Endothelial cell of umbilical vein (primary cell): ENCODE results near the gene FSTL4. TPM values are rescaled to one million over a fixed set of nuclear protein-coding genes. Genes with fewer than 3 reads are reported as not detected.

Experiments used
- BruUV-seq: library from RNA; stranded (reverse); fragments of 400-500 nt; replicated peaks from 2 replicates; lab custom pipeline; 2021; lab: Mats Ljungman, UMichigan
- CTCF ChIA-PET: fragments of 300-600, 350-600 bp; sonication (Branson Sonifier 250); formaldehyde crosslinking; loops from one replicate; lab custom pipeline; 2021; ENCODE audit warnings: antibody characterized with exemption, inconsistent platforms; lab: Charles Lee
- POLR2A ChIA-PET: fragments of 300-600, 350-600 bp; sonication (Branson Sonifier 250); formaldehyde crosslinking; loops from one replicate; lab custom pipeline; 2021; ENCODE audit warnings: antibody characterized with exemption, inconsistent platforms; lab: Charles Lee
- DNase-seq: peaks from one replicate; pipeline ENCODE4 v3.0.0-alpha.2; 2011; ENCODE audit warnings: low read depth, low spot score
- FAIRE-seq: peaks from 2 replicates; lab custom pipeline; 2011; peaks lifted over from hg19 to GRCh38; lab: Jason Lieb, UNC
- H2AFZ ChIP-seq: 2 replicates; pipeline ENCODE4 v1.6.0; 2012; ENCODE audit warnings: low read depth, low read length, control low read depth, inconsistent platforms
- H3K27ac ChIP-seq: 2 replicates; pipeline ENCODE4 v1.5.1; 2011; ENCODE audit warnings: low read depth, mild to moderate bottlenecking, control low read depth, low read length, moderate library complexity; ENCODE audit not compliant: insufficient read depth
- H3K27me3 ChIP-seq, 2 experiments: 2 replicates each; pipeline versions ENCODE4 v1.6.0 to v1.6.1; 2011; ENCODE audit warnings: low read length in 2 of 2, mixed read lengths in 1 of 2; ENCODE audit not compliant: control insufficient read depth in 2 of 2, insufficient read depth in 2 of 2
- H3K36me3 ChIP-seq, 2 experiments: 2 replicates in 1 of 2; 3 replicates in 1 of 2; pipeline ENCODE4 v1.5.1; 2011; ENCODE audit warnings: low read length in 2 of 2, mild to moderate bottlenecking in 1 of 2, moderate library complexity in 1 of 2; ENCODE audit not compliant: control insufficient read depth in 2 of 2, insufficient read depth in 2 of 2; ENCODE audit errors: extremely low read depth in 1 of 2
- H3K4me1 ChIP-seq: 3 replicates; pipeline ENCODE4 v1.5.1; 2011; ENCODE audit warnings: mild to moderate bottlenecking, low read length; ENCODE audit not compliant: control insufficient read depth, insufficient read depth; ENCODE audit errors: extremely low read depth
- H3K4me2 ChIP-seq: 2 replicates; pipeline ENCODE4 v1.6.1; 2011; ENCODE audit warnings: low read length, control low read depth, mixed read lengths; ENCODE audit not compliant: insufficient read depth
- H3K4me3 ChIP-seq, 3 experiments: fragments of 200-600 bp in 1 of 3; sonication (generic), shearing (Covaris generic) in 1 of 3; replicated peaks in 1 of 3; 2 replicates each; pipeline ENCODE4 v1.5.1; 2011 to 2016; ENCODE audit warnings: control low read depth in 3 of 3, low read length in 3 of 3, mild to moderate bottlenecking in 2 of 3, inconsistent platforms in 1 of 3, low read depth in 1 of 3, moderate library complexity in 1 of 3; ENCODE audit not compliant: insufficient read depth in 1 of 3
- H3K79me2 ChIP-seq: 2 replicates; pipeline ENCODE4 v1.6.0; 2012; ENCODE audit warnings: low read length, inconsistent platforms; ENCODE audit not compliant: control insufficient read depth, insufficient read depth
- H3K9ac ChIP-seq: replicated peaks from 2 replicates; pipeline ENCODE3; 2011; ENCODE audit warnings: low read length, control low read depth; ENCODE audit not compliant: insufficient read depth; ENCODE audit errors: extremely low read depth
- H3K9me1 ChIP-seq: replicated peaks from 3 replicates; pipeline ENCODE4 v1.6.0; 2011; ENCODE audit warnings: mild to moderate bottlenecking, low read length; ENCODE audit not compliant: control insufficient read depth, insufficient read depth; ENCODE audit errors: extremely low read depth
- H3K9me3 ChIP-seq: replicated peaks from 2 replicates; pipeline ENCODE4 v1.5.1; 2012; ENCODE audit warnings: low read length, inconsistent platforms; ENCODE audit not compliant: control insufficient read depth, insufficient read depth
- H4K20me1 ChIP-seq: replicated peaks from 2 replicates; pipeline ENCODE3; 2011; ENCODE audit warnings: mild to moderate bottlenecking, low read length; ENCODE audit not compliant: control insufficient read depth, insufficient read depth; ENCODE audit errors: extremely low read depth
- EZH2 ChIP-seq: IDR thresholded peaks from 2 replicates; pipeline ENCODE4 v1.6.1; 2012; ENCODE audit warnings: borderline replicate concordance, low read depth, mild to moderate bottlenecking, moderate library complexity, low read length, inconsistent platforms; ENCODE audit not compliant: severe bottlenecking
- FOS ChIP-seq: IDR thresholded peaks from 2 replicates; pipeline ENCODE4 v1.6.1; 2011; ENCODE audit warnings: mild to moderate bottlenecking, low read length, moderate library complexity, borderline replicate concordance; ENCODE audit not compliant: insufficient read depth
- GATA2 ChIP-seq: IDR thresholded peaks from 2 replicates; pipeline ENCODE4 v1.7.0; 2011; ENCODE audit warnings: low read depth, mild to moderate bottlenecking, moderate library complexity, mixed read lengths, low read length; ENCODE audit not compliant: insufficient read length, insufficient read depth
- JUN ChIP-seq: IDR thresholded peaks from 2 replicates; pipeline ENCODE4 v1.6.1; 2011; ENCODE audit warnings: borderline replicate concordance, low read depth; ENCODE audit not compliant: insufficient read length, insufficient read depth
- MYC ChIP-seq: IDR thresholded peaks from one replicate; pipeline ENCODE4 v1.6.1; 2011; ENCODE audit warnings: mild to moderate bottlenecking, low read depth, low read length
- POLR2A ChIP-seq: IDR thresholded peaks from 2 replicates; pipeline ENCODE4 v1.6.1; 2012; ENCODE audit warnings: low read depth, mild to moderate bottlenecking, control low read depth, low read length
- POLR2AphosphoS5 ChIP-seq: IDR thresholded peaks from 2 replicates; pipeline ENCODE4 v1.6.1; 2012; ENCODE audit warnings: low read depth, mild to moderate bottlenecking, control low read depth, low read length, moderate library complexity; ENCODE audit not compliant: insufficient read depth
- dilution Hi-C: fragments of 300-500 bp; cut with MboI; formaldehyde crosslinking; loops from one replicate; pipeline ENCODE4 v1.15.0; 2019; ENCODE audit warnings: low sequenced_read_pairs; ENCODE audit not compliant: extremely low pct_ligation_motif_present
- intact Hi-C: fragments of 100-400 bp; cut with micrococcal nuclease; formaldehyde crosslinking; loops from one replicate; pipeline ENCODE4 v1.10.0; 2022
- polyA plus RNA-seq, 4 experiments: library from polyadenylated mRNA; depleted of rRNA in 3 of 4; stranded (reverse) in 3 of 4; unstranded in 1 of 4; fragments of >200 nt; gene quantifications; 2 replicates each; pipeline versions ENCODE4 v1.2.1 to v1.2.3, GENCODE V29; 2011 to 2012; ENCODE audit warnings: missing spikeins in 1 of 4
- total RNA-seq: library from RNA; stranded (reverse); gene quantifications from 2 replicates; pipeline ENCODE4 v1.2.3, GENCODE V29; 2021
- TF ChIP-seq, protein P1 (sequence below): IDR thresholded peaks from 2 replicates; pipeline ENCODE4 v1.6.1; 2011; ENCODE audit not compliant: insufficient read depth, insufficient read length
- TF ChIP-seq, protein P2 (sequence below), 2 donors: IDR thresholded peaks; 1 replicate in 1 of 2; 2 replicates in 1 of 2; pipeline ENCODE4 v1.5.1; 2011; ENCODE audit warnings: low read length in 2 of 2, mild to moderate bottlenecking in 2 of 2, moderate library complexity in 2 of 2, control low read depth in 1 of 2, inconsistent platforms in 1 of 2, low read depth in 1 of 2; ENCODE audit not compliant: insufficient read depth in 1 of 2; ENCODE audit errors: extremely low read depth in 1 of 2

Gene FSTL4
- total and polyA plus RNA-seq, 2 donors (not counting 3 experiments of a cell fraction or from before 2014, with no cell fraction given): 0.18 TPM; not detected in 1

DNA sequence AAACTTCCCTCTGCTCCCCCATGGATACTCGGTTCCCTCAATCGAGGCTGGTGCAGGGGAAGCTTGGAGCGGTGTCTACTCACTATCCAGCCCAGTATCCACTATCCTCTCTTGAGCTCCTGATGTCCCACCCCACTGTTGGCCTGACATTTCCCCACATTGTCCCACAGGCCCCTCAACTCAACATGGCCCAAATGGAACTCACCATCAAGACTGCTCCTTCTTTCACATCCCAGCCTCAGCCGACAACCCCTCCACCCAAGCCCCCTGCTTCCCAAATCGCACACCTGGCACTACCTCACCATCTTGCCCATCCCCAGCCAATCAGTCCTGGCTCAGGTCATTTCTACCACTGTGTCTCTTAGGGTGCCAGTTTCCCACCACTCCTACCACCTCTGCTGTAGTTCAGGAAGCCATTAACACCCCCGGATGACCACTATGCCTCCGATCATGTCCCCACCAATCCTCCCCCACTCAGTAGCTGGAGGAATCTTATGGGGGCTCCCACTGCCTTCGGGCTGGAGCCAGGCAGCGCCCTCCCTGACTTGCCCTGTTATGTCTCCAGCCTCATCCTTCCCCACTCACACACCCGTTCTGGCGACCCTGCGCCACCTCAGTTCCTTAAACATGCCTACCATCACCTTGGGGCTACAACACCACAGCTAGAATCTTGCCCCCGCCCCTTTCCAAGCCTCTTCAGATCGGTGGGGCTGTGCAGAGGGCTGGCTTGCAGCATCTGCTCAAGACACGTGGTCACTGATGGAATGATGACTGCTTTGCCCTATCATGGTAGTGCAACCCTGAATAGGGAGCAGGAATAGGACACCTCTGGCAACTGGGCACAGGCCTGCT lies 273.6 kb downstream of the FSTL4 start:
- intact Hi-C loops: no loop called here
- ChIA-PET POLR2A (no interaction called here), CTCF (interaction anchor here (0.5 to 1.6 kb wide), 2 partner anchors 16 to 94 kb away, joined by 3 read pairs; no protein-coding TSS in a partner anchor)
- FAIRE-seq (no peak), DNase-seq (no peak)
- H3K9ac ChIP-seq: no peak overlapping the region
- H3K4me3 ChIP-seq: no peak overlapping the region
- H3K27me3 ChIP-seq: no peaks in the 10 kb centered on the region
- H3K79me2 ChIP-seq: no peaks in the 10 kb centered on the region
- no peaks in the 10 kb centered on the region for H3K36me3 ChIP-seq
- H3K4me2 ChIP-seq: no peak overlapping the region
- no peak overlapping the region for H2AFZ ChIP-seq
- no TSS peak for BruUV-seq
- TF ChIP-seq JUN: no peak
- TF ChIP-seq, protein P1, sequence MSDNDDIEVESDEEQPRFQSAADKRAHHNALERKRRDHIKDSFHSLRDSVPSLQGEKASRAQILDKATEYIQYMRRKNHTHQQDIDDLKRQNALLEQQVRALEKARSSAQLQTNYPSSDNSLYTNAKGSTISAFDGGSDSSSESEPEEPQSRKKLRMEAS: no peak
- no peak for TF ChIP-seq EZH2
- TF ChIP-seq FOS: no peak
- no peak for TF ChIP-seq POLR2AphosphoS5
- TF ChIP-seq POLR2A: no peak
- no peak for TF ChIP-seq GATA2
- TF ChIP-seq, protein P2, sequence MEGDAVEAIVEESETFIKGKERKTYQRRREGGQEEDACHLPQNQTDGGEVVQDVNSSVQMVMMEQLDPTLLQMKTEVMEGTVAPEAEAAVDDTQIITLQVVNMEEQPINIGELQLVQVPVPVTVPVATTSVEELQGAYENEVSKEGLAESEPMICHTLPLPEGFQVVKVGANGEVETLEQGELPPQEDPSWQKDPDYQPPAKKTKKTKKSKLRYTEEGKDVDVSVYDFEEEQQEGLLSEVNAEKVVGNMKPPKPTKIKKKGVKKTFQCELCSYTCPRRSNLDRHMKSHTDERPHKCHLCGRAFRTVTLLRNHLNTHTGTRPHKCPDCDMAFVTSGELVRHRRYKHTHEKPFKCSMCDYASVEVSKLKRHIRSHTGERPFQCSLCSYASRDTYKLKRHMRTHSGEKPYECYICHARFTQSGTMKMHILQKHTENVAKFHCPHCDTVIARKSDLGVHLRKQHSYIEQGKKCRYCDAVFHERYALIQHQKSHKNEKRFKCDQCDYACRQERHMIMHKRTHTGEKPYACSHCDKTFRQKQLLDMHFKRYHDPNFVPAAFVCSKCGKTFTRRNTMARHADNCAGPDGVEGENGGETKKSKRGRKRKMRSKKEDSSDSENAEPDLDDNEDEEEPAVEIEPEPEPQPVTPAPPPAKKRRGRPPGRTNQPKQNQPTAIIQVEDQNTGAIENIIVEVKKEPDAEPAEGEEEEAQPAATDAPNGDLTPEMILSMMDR (IDR thresholded peaks at IDR 0.05; ENCODE audit: extremely low read depth in 1 of 2, insufficient read depth in 1 of 2, low read depth in 1 of 2, low read length in 2 of 2): no peak
- no peak for TF ChIP-seq MYC
- no peaks in the 10 kb centered on the region for H3K4me1 ChIP-seq
- H4K20me1 ChIP-seq: no peaks in the 10 kb centered on the region
- H3K9me3 ChIP-seq: no peaks in the 10 kb centered on the region
- H3K27ac ChIP-seq: no peak overlapping the region
- no peaks in the 10 kb centered on the region for H3K9me1 ChIP-seq
- dilution Hi-C loops: no loop called here
